GM18511 (cell line): ENCODE measurements around the gene CRKL.
"Not testable (repeated sequence)": the region's sequence is repeated elsewhere in the genome, so short reads cannot be mapped to it uniquely, and the experiment has no call there.

Experiments used
- ATAC-seq: cut with Tn5 transposase; IDR thresholded peaks from one replicate; pipeline ENCODE4 v1.9.1; 2021; ENCODE audit warnings: mild to moderate bottlenecking, moderate library complexity; ENCODE audit not compliant: unreplicated experiment

The CRKL gene

GRCh38 chr22:20901093-20902033 is 15.8 kb upstream of the CRKL start:
- ATAC-seq = not testable (repeated sequence)

DNA sequence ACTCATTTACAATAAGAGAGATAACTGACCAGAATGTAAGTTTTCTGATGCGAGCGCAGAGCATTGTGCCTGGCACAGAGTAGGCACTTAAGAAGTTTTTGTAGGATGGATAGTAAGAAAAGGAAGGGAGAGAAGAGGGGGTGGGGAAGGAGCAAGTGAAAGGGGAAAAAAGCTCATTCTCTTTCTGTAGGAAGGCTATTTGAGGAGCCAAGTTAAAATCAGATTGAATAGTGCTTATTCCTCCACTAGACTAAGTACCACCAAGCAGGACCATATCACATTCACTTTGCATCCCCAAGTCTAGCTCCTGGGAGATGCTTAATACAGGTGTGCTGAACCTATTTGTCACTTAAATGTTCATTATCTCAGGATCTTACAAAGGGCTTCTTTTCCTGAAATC is 14.1 kb upstream of the CRKL start:
- no peak for ATAC-seq

DNA sequence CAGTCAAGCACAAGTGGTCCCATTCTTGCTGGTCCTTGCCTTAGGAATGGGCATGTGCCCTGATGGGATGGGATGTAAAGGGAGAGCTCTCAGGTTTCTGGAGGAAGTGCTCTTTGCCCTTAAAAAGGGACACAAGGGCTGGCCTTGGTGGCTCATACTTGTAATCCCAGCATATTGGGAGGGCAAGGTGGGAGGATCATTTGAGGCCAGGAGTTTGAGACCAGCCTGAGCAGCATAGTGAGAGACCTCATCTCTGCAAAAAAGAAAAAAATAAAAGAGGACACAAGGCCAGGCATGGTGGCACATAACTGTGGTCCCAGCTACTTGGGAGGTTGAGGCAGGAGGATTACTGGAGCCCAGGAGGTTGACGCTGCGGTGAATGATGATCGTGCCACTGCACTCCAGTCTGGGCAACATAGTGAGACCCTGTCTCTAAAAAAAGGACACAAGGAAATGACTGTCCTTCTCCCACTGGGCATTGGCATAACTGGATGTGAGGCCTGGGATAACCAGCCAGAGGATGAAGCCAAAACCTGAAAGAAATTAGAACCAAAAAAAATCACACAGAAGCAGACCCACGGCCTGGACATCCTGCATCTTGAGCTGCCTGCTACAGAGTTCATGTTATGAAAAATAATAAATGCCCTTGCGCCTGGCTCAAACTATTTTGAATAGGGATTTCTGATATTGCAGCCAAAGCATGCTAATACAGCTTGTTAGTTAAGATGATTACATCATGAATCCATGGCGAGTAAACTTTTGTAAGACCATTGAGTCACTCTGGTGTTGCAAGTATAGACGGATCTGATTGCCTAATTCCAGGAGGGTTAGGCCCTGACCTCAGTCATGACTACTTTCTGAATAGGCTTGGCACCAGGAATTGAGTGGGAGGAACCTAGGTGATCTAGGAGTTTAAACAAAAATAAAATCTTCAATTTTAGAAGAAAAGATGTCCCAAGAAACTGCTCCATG is 12.9 kb upstream of the CRKL start:
- no peak for ATAC-seq

GRCh38 chr22:20904980-20905355 is 12.2 kb upstream of the CRKL start:
- no peak for ATAC-seq

DNA sequence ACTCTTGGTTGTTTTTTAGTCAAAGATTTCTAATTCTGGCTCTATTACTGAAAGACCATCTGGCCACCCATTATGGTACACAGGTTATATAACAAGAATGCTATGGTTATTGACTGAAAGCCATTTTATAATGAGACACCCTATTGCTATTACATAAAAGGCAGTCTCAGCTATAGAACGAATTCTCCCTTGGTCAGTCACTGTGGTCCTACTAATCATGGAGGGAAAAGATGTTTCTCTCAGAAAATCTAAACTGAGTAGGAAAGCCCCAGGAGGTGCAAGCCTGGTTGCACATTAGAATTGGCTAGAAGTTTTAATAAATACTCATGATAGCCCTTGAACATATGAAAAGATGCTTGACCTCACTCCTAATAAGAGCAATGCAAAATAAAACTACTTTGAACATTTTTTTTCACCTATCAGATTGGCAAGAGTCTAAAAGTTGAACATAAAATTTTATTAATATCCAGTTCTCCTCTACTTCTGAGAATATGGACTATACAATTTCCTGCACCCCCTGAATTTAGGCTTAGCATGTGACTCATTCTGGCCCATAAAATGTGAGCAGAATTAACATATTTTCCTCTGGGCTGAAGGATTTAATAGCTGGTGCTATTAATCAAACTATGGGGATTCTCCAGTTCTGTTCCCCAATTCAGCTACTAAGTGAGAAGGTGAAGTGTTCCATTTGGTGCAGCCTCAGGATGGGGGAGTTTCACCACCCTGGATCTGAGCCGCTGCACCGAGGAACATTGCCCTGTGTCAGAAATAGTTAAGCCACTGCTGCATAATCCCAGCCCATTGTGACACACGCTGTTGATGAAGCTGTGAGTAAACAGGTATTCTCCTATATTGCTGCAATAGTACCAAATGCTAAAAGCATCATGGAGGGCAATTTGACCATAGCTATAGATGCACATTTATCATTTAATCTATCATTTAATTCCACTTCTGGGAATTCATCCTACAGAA is 11.5 kb upstream of the CRKL start:
- no peak for ATAC-seq

DNA sequence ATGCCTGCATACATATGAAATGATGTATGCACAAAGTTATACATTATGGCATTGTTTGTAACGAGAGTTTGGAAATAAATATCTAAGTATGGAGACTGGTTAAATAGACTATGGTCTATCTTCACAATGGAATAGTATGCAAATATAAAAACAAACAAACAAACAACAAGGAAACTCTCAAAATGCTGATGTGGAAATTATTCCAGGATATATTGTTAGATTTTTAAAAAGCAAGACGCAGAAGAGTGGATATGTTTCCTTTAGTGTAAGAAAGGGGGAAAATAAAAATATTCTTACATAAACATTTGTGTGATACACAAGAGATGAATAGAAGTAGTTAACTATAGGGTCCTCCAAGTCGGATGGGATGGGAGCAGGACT is 10.8 kb upstream of the CRKL start:
- no peak for ATAC-seq

GRCh38 chr22:20908717-20909116 is 8.5 kb upstream of the CRKL start:
- not testable (repeated sequence) for ATAC-seq

- no peak for ATAC-seq
These were observed 7.5 kb upstream of the CRKL start for GRCh38 chr22:20909543-20910303.

GRCh38 chr22:20912494-20912893 is 4.7 kb upstream of the CRKL start:
- no peak for ATAC-seq

DNA sequence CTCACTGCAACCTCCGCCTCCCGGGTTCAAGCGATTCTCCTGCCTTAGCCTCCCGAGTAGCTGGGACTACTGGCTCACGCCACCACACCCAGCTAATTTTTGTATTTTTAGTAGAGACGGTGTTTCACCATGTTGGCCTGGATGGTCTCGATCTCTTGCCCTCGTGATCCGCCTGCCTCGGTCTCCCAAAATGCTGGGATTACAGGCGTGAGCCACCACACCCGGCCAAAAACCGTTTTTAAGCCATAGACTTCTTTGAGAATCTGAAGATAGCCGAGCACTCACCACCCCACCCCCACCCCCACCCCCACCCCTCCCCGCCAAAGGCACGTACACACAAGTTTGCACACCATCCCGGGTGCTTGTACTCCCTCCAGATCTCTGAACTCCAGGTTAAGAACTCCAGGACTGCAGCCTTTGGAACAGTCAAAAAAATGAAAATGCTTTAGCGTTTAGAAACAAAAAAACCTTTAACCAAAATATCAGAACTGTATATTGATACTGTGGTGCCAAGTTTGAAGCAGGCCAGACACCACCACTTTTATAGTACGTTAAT is 1.5 kb downstream of the CRKL start:
- ATAC-seq = no peak

- no peak for ATAC-seq
These were observed 2.5 kb downstream of the CRKL start for GRCh38 chr22:20919718-20920117.

DNA sequence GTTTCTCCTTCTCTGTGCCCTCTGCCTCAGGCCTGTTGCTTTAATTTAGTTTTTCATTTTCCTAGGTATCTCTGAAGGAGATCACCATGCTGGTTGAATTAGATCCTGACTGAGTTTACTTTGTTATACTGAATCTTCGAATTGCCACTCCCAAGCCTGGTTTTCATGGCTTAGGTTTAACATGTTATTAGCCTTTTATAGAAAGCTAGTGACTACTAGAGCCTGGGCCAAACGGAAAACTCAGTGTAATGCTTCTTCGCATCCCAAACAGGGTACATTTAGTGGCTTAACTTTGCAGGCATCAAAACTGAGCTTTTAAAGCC is 3.6 kb downstream of the CRKL start:
- no peak for ATAC-seq

GRCh38 chr22:20922141-20922751 is 5.0 kb downstream of the CRKL start:
- ATAC-seq = no peak

DNA sequence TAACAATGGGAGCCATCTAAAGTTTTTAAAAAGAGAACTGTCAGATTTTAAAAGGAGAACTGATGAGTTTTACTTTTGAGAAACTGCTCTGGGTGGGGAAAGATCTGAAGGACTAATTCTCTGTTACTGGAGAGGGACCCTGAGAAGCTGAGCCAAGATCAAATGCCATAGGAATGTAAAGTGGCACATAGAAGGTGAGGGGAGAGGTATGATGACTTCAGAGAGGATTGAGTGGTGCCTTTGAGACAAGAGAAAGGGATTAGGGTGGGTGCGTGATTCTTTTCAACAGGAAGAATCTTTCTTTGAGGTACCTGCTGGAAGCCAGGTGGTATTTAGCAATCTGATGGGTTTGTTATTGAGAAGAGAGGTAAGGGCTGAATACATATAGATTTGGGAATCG is 9.0 kb downstream of the CRKL start:
- no peak for ATAC-seq

DNA sequence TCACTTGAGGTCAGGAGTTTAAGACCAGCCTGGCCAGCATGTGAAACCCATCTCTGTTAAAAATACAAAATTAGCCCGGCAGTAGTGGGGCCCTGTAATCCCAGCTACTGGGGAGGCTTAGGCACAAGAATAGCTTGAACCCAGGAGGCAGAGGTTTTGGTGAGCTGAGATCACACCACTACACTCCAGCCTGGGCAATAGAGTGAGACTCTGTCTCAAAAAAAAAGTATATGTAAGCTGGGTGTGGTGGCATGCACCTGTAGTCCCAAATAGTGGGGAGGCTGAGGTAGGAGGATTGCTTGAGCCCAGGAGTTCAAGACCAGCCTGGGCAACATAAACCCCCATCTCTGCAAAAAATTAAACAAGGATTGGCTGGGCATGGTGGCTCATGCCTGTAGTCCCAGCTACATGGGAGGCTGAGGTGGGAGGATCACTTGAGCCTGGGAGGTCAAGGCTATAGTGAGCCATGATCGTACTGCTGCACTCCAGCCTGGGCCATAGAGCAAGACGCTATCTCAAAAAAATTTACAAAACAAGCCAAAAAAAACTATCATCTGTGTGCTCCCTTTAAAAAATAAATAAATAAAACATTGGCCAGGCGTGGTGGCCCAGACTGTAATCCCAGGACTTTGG is 10.8 kb downstream of the CRKL start:
- ATAC-seq = no peak

- no peak for ATAC-seq
These were observed 11.4 kb downstream of the CRKL start for GRCh38 chr22:20928573-20928967.

DNA sequence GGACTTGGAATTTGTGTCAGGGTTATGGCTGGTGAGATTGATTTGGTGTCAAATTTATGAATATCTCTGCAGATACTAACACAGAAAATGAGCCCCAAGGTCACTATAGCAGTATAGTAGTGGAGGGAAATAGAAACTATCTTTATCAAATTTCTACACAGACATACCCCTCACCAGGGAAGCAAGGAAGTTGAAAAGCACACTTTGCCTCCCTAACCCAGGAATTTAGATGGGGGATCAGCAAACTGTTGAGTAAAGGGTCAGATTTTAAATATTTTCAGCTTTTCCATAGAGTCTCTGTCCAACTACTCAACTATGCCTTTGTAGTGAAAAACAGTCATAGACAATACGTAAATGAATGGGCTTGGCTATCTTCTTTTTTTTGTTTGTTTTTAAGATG is 12.8 kb downstream of the CRKL start:
- ATAC-seq = no peak

- ATAC-seq = not testable (repeated sequence)
These were observed 13.2 kb downstream of the CRKL start for GRCh38 chr22:20930435-20930834.
